ENCODE data around the gene BCHE.

GRCh38 chr3:165835431-165835830 lies 1.8 kb downstream of the BCHE start:
- TF ChIP-seq, protein P1, sequence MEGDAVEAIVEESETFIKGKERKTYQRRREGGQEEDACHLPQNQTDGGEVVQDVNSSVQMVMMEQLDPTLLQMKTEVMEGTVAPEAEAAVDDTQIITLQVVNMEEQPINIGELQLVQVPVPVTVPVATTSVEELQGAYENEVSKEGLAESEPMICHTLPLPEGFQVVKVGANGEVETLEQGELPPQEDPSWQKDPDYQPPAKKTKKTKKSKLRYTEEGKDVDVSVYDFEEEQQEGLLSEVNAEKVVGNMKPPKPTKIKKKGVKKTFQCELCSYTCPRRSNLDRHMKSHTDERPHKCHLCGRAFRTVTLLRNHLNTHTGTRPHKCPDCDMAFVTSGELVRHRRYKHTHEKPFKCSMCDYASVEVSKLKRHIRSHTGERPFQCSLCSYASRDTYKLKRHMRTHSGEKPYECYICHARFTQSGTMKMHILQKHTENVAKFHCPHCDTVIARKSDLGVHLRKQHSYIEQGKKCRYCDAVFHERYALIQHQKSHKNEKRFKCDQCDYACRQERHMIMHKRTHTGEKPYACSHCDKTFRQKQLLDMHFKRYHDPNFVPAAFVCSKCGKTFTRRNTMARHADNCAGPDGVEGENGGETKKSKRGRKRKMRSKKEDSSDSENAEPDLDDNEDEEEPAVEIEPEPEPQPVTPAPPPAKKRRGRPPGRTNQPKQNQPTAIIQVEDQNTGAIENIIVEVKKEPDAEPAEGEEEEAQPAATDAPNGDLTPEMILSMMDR (IDR thresholded peaks at IDR 0.05) = no peak
- TF ChIP-seq POLR2A (IDR thresholded peaks at IDR 0.05) = no peak

Data from uterus (tissue), 2 donors.